Measurements from ENCODE around the gene NOPCHAP1.

The NOPCHAP1 gene

GRCh38 chr12:105018012-105018411 lies 31.9 kb downstream of the NOPCHAP1 start:
- TF ChIP-seq USF1 (IDR thresholded peaks at IDR 0.05): peak; percentile 61; the same call in 1 of the 2 replicates
- TF ChIP-seq TAF1 (IDR thresholded peaks at IDR 0.05; ENCODE audit: low read depth): no peak

- TF ChIP-seq NFIC (IDR thresholded peaks at IDR 0.05): no peak
- TF ChIP-seq EGR1 (IDR thresholded peaks at IDR 0.05): no peak
- no peak for TF ChIP-seq CEBPB (IDR thresholded peaks at IDR 0.05)
- no peak for TF ChIP-seq ZBTB7A (IDR thresholded peaks at IDR 0.05; ENCODE audit: low read depth)
- TF ChIP-seq CREB1 (IDR thresholded peaks at IDR 0.05; ENCODE audit: low read depth): no peak
- TF ChIP-seq USF1 (IDR thresholded peaks at IDR 0.05): no peak
- TF ChIP-seq TEAD4 (IDR thresholded peaks at IDR 0.05): no peak
- no peak for TF ChIP-seq YY1 (IDR thresholded peaks at IDR 0.05; ENCODE audit: low read depth)
- TF ChIP-seq EP300 (IDR thresholded peaks at IDR 0.05; ENCODE audit: borderline replicate concordance): no peak
- TF ChIP-seq REST (IDR thresholded peaks at IDR 0.05; ENCODE audit: low read depth): no peak
- no peak for TF ChIP-seq TAF1 (IDR thresholded peaks at IDR 0.05; ENCODE audit: low read depth)
- no peak for TF ChIP-seq TCF12 (IDR thresholded peaks at IDR 0.05; ENCODE audit: low read depth)
Observed at GRCh38 chr12:105018776-105019175, 32.7 kb downstream of the NOPCHAP1 start.

GRCh38 chr12:105020241-105020962 lies 34.3 kb downstream of the NOPCHAP1 start:
- TF ChIP-seq MAX (IDR thresholded peaks at IDR 0.05) (no peak), ZBTB7A (IDR thresholded peaks at IDR 0.05; ENCODE audit: low read depth) (no peak), CEBPB (IDR thresholded peaks at IDR 0.05) (0 out of 2 replicates have a peak, but pooled peaks have one; percentile 37), TEAD4 (IDR thresholded peaks at IDR 0.05) (no peak), EGR1 (IDR thresholded peaks at IDR 0.05) (no peak), TCF12 (IDR thresholded peaks at IDR 0.05; ENCODE audit: low read depth) (no peak), FOXM1 (IDR thresholded peaks at IDR 0.05; ENCODE audit: borderline replicate concordance, low read depth) (peak; percentile 66; the same call in 1 of the 2 replicates), RAD21 (IDR thresholded peaks at IDR 0.05; ENCODE audit: low read depth) (no peak), REST (IDR thresholded peaks at IDR 0.05; ENCODE audit: low read depth) (no peak), CREB1 (IDR thresholded peaks at IDR 0.05; ENCODE audit: low read depth) (no peak), YY1 (IDR thresholded peaks at IDR 0.05; ENCODE audit: low read depth) (no peak)

GRCh38 chr12:105024928-105025327 lies 38.8 kb downstream of the NOPCHAP1 start:
- TF ChIP-seq YY1 (IDR thresholded peaks at IDR 0.05; ENCODE audit: low read depth) (no peak), CREB1 (IDR thresholded peaks at IDR 0.05; ENCODE audit: low read depth) (no peak), FOXM1 (IDR thresholded peaks at IDR 0.05; ENCODE audit: borderline replicate concordance, low read depth) (no peak)

GRCh38 chr12:105025890-105026289 lies 39.8 kb downstream of the NOPCHAP1 start:
- TF ChIP-seq USF1 (IDR thresholded peaks at IDR 0.05): no peak

GRCh38 chr12:105026411-105026810 lies 40.3 kb downstream of the NOPCHAP1 start:
- TF ChIP-seq TCF12 (IDR thresholded peaks at IDR 0.05; ENCODE audit: low read depth): no peak
- no peak for TF ChIP-seq TAF1 (IDR thresholded peaks at IDR 0.05; ENCODE audit: low read depth)
- no peak for TF ChIP-seq REST (IDR thresholded peaks at IDR 0.05; ENCODE audit: low read depth)
- no peak for TF ChIP-seq TEAD4 (IDR thresholded peaks at IDR 0.05)
- no peak for TF ChIP-seq FOXM1 (IDR thresholded peaks at IDR 0.05; ENCODE audit: borderline replicate concordance, low read depth)
- TF ChIP-seq CREB1 (IDR thresholded peaks at IDR 0.05; ENCODE audit: low read depth): no peak
- TF ChIP-seq NFIC (IDR thresholded peaks at IDR 0.05): no peak
- TF ChIP-seq EGR1 (IDR thresholded peaks at IDR 0.05): no peak
- no peak for TF ChIP-seq CEBPB (IDR thresholded peaks at IDR 0.05)
- TF ChIP-seq MAX (IDR thresholded peaks at IDR 0.05): no peak
